Astrocyte of the spinal cord (primary cell): Measurements from ENCODE around the gene KATNIP.

ENCODE experiments used
- DNase-seq: peaks from one replicate; pipeline ENCODE4 v3.0.0; 2011; ENCODE audit warnings: low read depth, low spot score
- H3K4me3 ChIP-seq: 2 replicates; pipeline ENCODE4 v1.5.1; 2011; ENCODE audit warnings: low read depth, mild to moderate bottlenecking, low read length, moderate library complexity
- in situ Hi-C: cut with HindIII; loops from 2 replicates; pipeline ENCODE4 v1.10.0; 2017; ENCODE audit warnings: low sequenced_read_pairs
- TF ChIP-seq, protein P1 (sequence below): IDR thresholded peaks from 2 replicates; pipeline ENCODE4 v1.5.1; 2012; ENCODE audit warnings: low read depth, mild to moderate bottlenecking, low read length, inconsistent platforms

The KATNIP gene

DNA sequence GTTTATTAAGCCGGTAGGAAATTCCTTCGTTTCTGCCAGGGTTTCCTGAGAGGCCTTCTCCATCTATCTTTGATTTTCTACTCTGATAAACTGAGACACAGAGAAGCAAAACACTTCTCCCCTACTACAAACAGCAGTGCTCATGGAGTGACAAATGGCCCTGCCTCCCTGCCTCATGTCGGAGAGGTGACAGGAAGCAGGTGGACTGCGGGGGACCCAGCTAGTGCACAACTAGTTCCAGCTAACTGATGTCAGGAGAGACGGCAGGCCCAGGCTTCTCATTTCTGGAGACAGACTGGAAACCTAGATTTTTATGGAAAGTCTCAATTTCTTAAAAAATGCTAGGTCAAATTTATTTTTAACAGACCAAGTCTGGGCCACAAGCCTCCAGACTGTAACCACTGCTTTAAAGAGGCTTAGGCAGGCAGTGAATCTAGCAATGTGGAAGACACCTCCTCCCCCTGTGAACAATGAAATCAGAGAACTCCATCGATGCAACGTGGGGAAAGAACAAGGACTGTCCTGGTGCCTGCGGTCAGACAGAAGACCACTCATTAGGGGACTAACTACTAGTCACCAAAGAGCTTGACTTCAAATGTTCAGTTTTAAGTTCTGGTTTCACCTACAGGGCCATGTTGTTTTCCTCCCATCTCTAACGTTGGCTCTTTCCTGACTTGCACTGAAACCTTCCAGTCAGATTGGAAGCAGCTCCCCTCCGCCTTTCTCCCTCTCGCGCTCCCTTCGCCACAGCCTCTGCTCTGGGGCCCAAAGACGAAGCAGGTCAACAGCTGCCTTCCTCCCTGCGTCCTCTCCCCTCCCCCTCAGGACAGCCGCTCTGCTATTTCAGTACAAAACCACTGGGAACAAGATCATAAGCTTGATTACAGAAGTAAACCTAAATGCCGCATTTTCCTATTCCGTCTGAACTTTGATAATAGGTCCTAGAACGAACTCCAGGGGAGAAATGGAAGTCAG is 17.8 kb upstream of the KATNIP start:
- TF ChIP-seq, protein P1, sequence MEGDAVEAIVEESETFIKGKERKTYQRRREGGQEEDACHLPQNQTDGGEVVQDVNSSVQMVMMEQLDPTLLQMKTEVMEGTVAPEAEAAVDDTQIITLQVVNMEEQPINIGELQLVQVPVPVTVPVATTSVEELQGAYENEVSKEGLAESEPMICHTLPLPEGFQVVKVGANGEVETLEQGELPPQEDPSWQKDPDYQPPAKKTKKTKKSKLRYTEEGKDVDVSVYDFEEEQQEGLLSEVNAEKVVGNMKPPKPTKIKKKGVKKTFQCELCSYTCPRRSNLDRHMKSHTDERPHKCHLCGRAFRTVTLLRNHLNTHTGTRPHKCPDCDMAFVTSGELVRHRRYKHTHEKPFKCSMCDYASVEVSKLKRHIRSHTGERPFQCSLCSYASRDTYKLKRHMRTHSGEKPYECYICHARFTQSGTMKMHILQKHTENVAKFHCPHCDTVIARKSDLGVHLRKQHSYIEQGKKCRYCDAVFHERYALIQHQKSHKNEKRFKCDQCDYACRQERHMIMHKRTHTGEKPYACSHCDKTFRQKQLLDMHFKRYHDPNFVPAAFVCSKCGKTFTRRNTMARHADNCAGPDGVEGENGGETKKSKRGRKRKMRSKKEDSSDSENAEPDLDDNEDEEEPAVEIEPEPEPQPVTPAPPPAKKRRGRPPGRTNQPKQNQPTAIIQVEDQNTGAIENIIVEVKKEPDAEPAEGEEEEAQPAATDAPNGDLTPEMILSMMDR = no peak
- no peak for DNase-seq
- in situ Hi-C loops = no loop called here
- no peak overlapping the region for H3K4me3 ChIP-seq

DNA sequence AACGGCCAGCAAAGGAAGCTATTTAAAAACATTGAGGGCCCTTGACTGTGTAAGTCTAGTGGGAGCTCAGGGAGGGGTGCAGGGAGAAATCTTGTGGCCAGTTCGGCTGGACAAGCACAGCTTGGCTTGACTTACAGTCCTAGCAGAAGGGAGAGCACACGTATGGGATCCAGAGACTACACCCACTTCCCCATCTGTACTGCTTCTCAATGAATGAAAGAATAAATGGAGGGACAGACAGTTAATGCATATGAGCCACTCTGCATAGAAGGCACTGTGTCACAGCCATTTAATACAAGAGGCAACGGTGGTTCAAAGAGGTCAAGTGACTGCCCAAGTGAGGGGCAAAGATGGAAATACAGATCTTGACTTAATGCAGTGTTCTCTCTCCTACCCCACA is 15.7 kb upstream of the KATNIP start:
- TF ChIP-seq, protein P1 = no peak
- DNase-seq = no peak
- in situ Hi-C loops = no loop called here
- H3K4me3 ChIP-seq = no peak overlapping the region

DNA sequence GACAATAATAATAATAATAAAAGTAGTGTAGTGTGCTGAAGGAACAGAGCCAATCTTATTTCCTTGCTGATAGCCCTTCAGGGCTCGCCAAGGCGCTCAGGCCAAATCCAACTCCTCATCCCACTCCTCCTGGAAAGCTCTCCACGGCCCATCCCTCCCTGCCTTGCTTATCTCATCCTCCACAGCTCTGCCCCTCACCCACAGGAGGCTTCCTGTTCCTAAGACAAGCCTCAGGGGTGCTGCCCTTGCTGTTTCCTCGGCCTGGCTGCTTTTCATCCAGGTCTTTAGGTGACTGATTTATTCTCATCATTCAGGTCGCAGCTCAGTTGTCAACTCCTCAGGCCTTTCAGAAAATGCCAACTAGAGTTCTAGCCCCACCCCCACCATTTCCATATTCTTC is 11.4 kb upstream of the KATNIP start:
- in situ Hi-C loops = no loop called here
- no peak for DNase-seq
- TF ChIP-seq, protein P1 = no peak
- H3K4me3 ChIP-seq = no peak overlapping the region

DNA sequence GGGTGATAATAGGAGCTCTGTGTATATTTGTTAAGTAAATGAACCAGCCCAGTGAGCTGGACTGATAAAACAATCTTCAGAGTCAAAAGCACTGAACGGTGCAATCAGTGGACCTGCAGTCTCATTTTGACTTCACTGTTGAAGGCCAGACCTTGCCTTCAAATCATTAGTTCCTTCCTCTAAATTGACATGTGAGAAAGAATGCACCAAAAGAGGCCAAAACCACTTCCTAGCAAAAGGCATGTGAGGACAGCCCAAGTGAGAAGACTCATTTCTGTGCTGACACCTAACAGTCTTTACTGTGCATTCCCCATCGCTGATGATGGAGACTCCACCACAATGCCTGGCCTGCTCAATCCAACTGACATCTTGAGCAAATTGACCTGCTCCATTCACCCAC is 10.8 kb upstream of the KATNIP start:
- in situ Hi-C loops = no loop called here
- TF ChIP-seq, protein P1 = no peak
- H3K4me3 ChIP-seq = no peak overlapping the region
- no peak for DNase-seq

DNA sequence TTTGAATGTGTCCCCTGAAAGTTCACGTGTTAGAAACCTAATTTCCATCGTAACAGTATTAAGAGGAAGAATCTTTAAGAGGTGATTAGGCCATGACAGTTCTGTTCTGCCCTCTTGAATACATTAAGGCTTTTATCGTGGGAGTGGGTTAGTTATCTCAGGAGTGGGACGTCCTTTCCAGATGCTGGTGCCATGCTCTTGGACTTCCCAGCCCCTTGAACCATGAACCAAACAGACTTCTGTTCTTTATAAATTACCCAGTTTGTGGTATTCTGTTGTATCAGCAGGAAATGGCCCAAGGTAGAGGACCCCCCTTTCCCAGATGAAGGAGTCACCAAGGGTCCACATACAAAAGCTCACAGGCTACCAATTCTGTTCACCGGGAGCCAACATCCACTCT is 10.3 kb upstream of the KATNIP start:
- H3K4me3 ChIP-seq = no peak overlapping the region
- TF ChIP-seq, protein P1 = no peak
- no peak for DNase-seq
- in situ Hi-C loops = no loop called here

DNA sequence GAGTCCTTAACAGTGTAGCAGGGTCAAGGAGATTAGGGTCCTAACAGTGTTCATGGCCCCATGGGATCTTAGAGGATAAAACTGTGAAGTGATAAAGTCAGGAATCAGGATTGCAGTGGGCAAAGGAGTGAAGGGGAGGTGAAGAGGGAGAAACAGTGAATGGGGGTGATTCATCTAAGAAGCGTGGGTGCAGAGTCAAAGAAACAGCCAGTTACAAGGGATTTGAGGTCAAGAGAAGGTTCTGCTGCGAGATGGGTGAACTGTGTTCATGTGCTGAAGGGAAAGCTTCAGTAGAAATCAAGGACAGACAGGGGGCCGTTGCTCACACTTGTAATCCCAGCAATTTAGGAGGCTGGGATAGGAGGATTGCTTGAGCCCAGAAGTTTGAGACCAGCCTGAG is 6.1 kb upstream of the KATNIP start:
- TF ChIP-seq, protein P1 = no peak
- in situ Hi-C loops = no loop called here
- DNase-seq = no peak
- no peak overlapping the region for H3K4me3 ChIP-seq
